ENCODE data around the gene PRDM10. TPM values are rescaled to one million over a fixed set of nuclear protein-coding genes. Genes with fewer than 3 reads are reported as not detected.

Gene PRDM10
- total and polyA plus RNA-seq, 4 donors, result 6.8 to 10.8 (median 8.4) TPM

Other genes starting within 250 kb of the PRDM10 start
- gene TMEM45B, start 187.0 kb downstream of the PRDM10 start, total RNA-seq, result 1 to 10 TPM; 3.2 to 6.3 TPM
- 1 to 10 TPM; 1.7 to 2.3 TPM for gene TMEM45B, start 187.0 kb downstream of the PRDM10 start, polyA plus RNA-seq (ENCODE audit: insufficient read length in 2 of 2)
- 10 to 100 TPM; 17.4 to 32.3 TPM for gene NFRKB, start 107.3 kb downstream of the PRDM10 start, total RNA-seq
- 10 to 100 TPM; 21.5 to 33.4 TPM for gene NFRKB, start 107.3 kb downstream of the PRDM10 start, polyA plus RNA-seq (ENCODE audit: insufficient read length in 2 of 2)
- 100 to 1,000 TPM; 440 to 457 TPM for gene APLP2, start 67.1 kb upstream of the PRDM10 start, total RNA-seq
- 100 to 1,000 TPM; 468 to 479 TPM for gene APLP2, start 67.1 kb upstream of the PRDM10 start, polyA plus RNA-seq (ENCODE audit: insufficient read length in 2 of 2)
- under 1 TPM; 0.89 to 0.99 TPM for gene ST14, start 156.9 kb upstream of the PRDM10 start, total RNA-seq
- 1 to 10 TPM; 1.6 to 2.8 TPM for gene ST14, start 156.9 kb upstream of the PRDM10 start, polyA plus RNA-seq (ENCODE audit: insufficient read length in 2 of 2)